OCI-LY7 (cell line): ENCODE measurements around the gene PDE5A. TPM values are rescaled to one million over a fixed set of nuclear protein-coding genes. Genes with fewer than 3 reads are reported as not detected.

Experiments used
- BruUV-seq: library from RNA; stranded (reverse); fragments of 400-500 nt; replicated peaks from 2 replicates; lab custom pipeline; 2021; lab: Mats Ljungman, UMichigan
- CTCF ChIA-PET: fragments of 300-600 bp; sonication (Branson Sonifier 250); formaldehyde crosslinking; loops from one replicate; lab custom pipeline; 2022; ENCODE audit warnings: antibody characterized with exemption; ENCODE audit not compliant: unreplicated experiment; lab: Charles Lee
- POLR2A ChIA-PET: fragments of 300-600 bp; sonication (Branson Sonifier 250); formaldehyde crosslinking; loops from one replicate; lab custom pipeline; 2022; ENCODE audit warnings: antibody characterized with exemption; lab: Charles Lee
- DNase-seq: peaks from one replicate; pipeline ENCODE4 v3.0.0-alpha.2; 2015; ENCODE audit warnings: low spot score
- H2AFZ ChIP-seq: fragments of 200-600 bp; sonication (generic), shearing (Covaris generic); 2 replicates; pipeline ENCODE4 v1.6.1; 2014; ENCODE audit warnings: mild to moderate bottlenecking, antibody characterized with exemption, low read length, moderate library complexity
- H3K27ac ChIP-seq: fragments of 200-600 bp; sonication (generic); 2 replicates; pipeline ENCODE4 v1.5.1; 2014; ENCODE audit warnings: mixed run types, low read depth, mild to moderate bottlenecking, moderate library complexity, low read length, inconsistent platforms; ENCODE audit not compliant: poor library complexity, severe bottlenecking
- H3K36me3 ChIP-seq: fragments of 200-600 bp; sonication (generic); 2 replicates; pipeline ENCODE4 v1.6.1; 2014; ENCODE audit warnings: mild to moderate bottlenecking, antibody characterized with exemption, low read length, moderate library complexity, mixed read lengths; ENCODE audit not compliant: insufficient read depth
- H3K4me1 ChIP-seq: fragments of 200-600 bp; sonication (generic); 2 replicates; pipeline ENCODE4 v1.5.1; 2014; ENCODE audit warnings: mild to moderate bottlenecking, low read length; ENCODE audit not compliant: insufficient read depth, poor library complexity, severe bottlenecking
- H3K4me2 ChIP-seq: fragments of 200-600 bp; sonication (generic); 2 replicates; pipeline ENCODE4 v1.6.1; 2014; ENCODE audit warnings: mild to moderate bottlenecking, low read length
- H3K4me3 ChIP-seq: fragments of 200-600 bp; sonication (generic); 2 replicates; pipeline ENCODE4 v1.5.1; 2014; ENCODE audit warnings: mild to moderate bottlenecking, low read depth, low read length; ENCODE audit not compliant: poor library complexity, severe bottlenecking
- H3K79me2 ChIP-seq: fragments of 200-600 bp; sonication (generic); 2 replicates; pipeline ENCODE4 v1.6.1; 2016; ENCODE audit warnings: low read depth, mild to moderate bottlenecking, low read length, moderate library complexity, mixed read lengths; ENCODE audit not compliant: insufficient read depth
- H3K9me2 ChIP-seq: fragments of 200-600 bp; sonication (generic); 2 replicates; pipeline ENCODE4 v1.6.1; 2016; ENCODE audit warnings: mild to moderate bottlenecking, low read length, mixed read lengths; ENCODE audit not compliant: insufficient read depth
- H3K9me3 ChIP-seq: fragments of 200-600 bp; sonication (generic); 2 replicates; pipeline ENCODE4 v1.6.1; 2014; ENCODE audit warnings: mild to moderate bottlenecking, mixed run types, low read length, mixed read lengths
- H4K20me1 ChIP-seq: fragments of 200-600 bp; sonication (generic); 2 replicates; pipeline ENCODE4 v1.6.1; 2014; ENCODE audit warnings: mild to moderate bottlenecking, antibody characterized with exemption, low read length, moderate library complexity, mixed read lengths; ENCODE audit not compliant: insufficient read depth
- EZH2phosphoT487 ChIP-seq: fragments of 200-600 bp; sonication (generic); IDR thresholded peaks from 2 replicates; pipeline ENCODE4 v1.6.1; 2018; ENCODE audit warnings: low read depth, borderline replicate concordance, mild to moderate bottlenecking, mixed run types, antibody characterized with exemption, low read length, moderate library complexity, mixed read lengths
- intact Hi-C: fragments of 100-400 bp; cut with micrococcal nuclease; formaldehyde crosslinking; loops from one replicate; pipeline ENCODE4 v1.10.0; 2022; ENCODE audit not compliant: unreplicated experiment
- total RNA-seq, 2 experiments: library from RNA; depleted of rRNA in 1 of 2; stranded (reverse); fragments of >200 nt in 1 of 2; shearing (Covaris generic) in 1 of 2; gene quantifications; 2 replicates each; pipeline ENCODE4 v1.2.3, GENCODE V29; 2014 to 2022
- TF ChIP-seq, protein P1 (sequence below): fragments of 200-600 bp; sonication (generic); conservative IDR thresholded peaks from 2 replicates; pipeline ENCODE4 v1.5.1; 2014; ENCODE audit warnings: mild to moderate bottlenecking, antibody characterized with exemption, low read length, moderate library complexity, mixed read lengths

Gene PDE5A
- total RNA-seq, 2 experiments from 2014 or later: 0.22 to 1.4 TPM

DNA sequence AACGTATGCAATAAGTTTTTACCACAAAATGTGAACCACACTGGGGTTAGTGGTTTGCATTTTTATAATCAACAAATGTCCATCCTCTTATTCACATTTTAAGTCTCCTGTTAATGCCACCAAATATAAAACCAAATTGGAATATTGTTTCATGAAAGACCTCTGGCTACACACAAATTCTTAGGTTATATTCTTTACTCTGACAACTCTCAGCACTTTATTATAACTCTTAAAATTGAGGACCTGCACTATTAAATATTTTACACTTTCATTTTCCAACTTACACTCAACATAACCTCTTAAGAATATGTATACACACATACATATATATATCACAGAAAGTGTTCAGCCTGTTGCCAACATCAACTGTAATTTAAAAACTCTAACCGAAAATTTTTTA, 2.8 kb downstream of the PDE5A start:
- no peak for TF ChIP-seq EZH2phosphoT487
- TF ChIP-seq, protein P1, sequence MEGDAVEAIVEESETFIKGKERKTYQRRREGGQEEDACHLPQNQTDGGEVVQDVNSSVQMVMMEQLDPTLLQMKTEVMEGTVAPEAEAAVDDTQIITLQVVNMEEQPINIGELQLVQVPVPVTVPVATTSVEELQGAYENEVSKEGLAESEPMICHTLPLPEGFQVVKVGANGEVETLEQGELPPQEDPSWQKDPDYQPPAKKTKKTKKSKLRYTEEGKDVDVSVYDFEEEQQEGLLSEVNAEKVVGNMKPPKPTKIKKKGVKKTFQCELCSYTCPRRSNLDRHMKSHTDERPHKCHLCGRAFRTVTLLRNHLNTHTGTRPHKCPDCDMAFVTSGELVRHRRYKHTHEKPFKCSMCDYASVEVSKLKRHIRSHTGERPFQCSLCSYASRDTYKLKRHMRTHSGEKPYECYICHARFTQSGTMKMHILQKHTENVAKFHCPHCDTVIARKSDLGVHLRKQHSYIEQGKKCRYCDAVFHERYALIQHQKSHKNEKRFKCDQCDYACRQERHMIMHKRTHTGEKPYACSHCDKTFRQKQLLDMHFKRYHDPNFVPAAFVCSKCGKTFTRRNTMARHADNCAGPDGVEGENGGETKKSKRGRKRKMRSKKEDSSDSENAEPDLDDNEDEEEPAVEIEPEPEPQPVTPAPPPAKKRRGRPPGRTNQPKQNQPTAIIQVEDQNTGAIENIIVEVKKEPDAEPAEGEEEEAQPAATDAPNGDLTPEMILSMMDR: no peak
- H3K79me2 ChIP-seq: no peaks in the 10 kb centered on the region
- H3K9me3 ChIP-seq: no peaks in the 10 kb centered on the region
- no peaks in the 10 kb centered on the region for H3K9me2 ChIP-seq
- ChIA-PET POLR2A (interaction anchor here (0.6 to 0.9 kb wide), 3 partner anchors 68 to 331 kb away, joined by 3 to 4 read pairs (median 3); no protein-coding TSS in a partner anchor), CTCF (interaction anchor here (1.5 kb wide), 1 partner anchor 9 kb away, joined by 4 read pairs; no protein-coding TSS in a partner anchor)
- H4K20me1 ChIP-seq: no peaks in the 10 kb centered on the region
- peaks cover 13% of the 10 kb centered on the region for H3K4me1 ChIP-seq
- no peaks in the 10 kb centered on the region for H3K36me3 ChIP-seq
- no peak overlapping the region for H3K27ac ChIP-seq
- H3K4me2 ChIP-seq: no peak overlapping the region
- H3K4me3 ChIP-seq: no peak overlapping the region
- intact Hi-C loops: loop anchor here (2.0 to 5.0 kb wide), 3 partner anchors 67 to 643 kb away; partner anchors contain the start of gene USP53
- no peak overlapping the region for H2AFZ ChIP-seq
- no peak for DNase-seq
- no TSS peak for BruUV-seq

DNA sequence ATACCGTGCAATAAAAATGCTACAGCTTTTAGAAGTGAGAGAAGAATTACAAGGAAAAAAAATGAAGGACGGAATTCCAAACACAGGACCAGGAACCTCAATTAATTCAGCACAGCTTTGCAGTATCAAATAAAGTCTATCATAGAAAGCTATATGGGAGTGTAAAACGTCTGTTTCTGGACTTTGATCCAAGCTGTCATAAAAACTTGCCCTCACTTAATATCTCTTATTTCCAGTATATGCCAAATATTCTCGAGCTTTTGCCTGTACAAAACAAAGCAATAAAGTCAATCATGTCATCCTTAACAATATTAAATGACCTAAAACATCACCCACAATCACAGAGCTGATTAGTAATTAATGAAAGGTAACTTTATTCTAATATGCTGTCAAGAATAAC, 4.2 kb downstream of the PDE5A start:
- Histone ChIP-seq H3K4me2 (no peak overlapping the region), H3K79me2 (no peaks in the 10 kb centered on the region), H4K20me1 (no peaks in the 10 kb centered on the region), H3K4me3 (no peak overlapping the region), H3K9me2 (no peaks in the 10 kb centered on the region), H3K4me1 (peaks cover 13% of the 10 kb centered on the region), H3K27ac (no peak overlapping the region), H3K9me3 (no peaks in the 10 kb centered on the region), H3K36me3 (no peaks in the 10 kb centered on the region), H2AFZ (no peak overlapping the region)
- intact Hi-C loops: loop anchor here (5.0 kb wide), 1 partner anchor 77 kb away; no protein-coding TSS in a partner anchor
- no peak for TF ChIP-seq EZH2phosphoT487
- TF ChIP-seq, protein P1: no peak
- no peak for DNase-seq
- CTCF ChIA-PET: interaction anchor here (1.1 kb wide), 1 partner anchor 131 kb away, joined by 3 read pairs; no protein-coding TSS in a partner anchor
- no TSS peak for BruUV-seq
- POLR2A ChIA-PET: interaction anchor here (0.5 to 1.5 kb wide), 4 partner anchors 17 to 777 kb away, joined by 3 to 4 read pairs (median 3); no protein-coding TSS in a partner anchor

DNA sequence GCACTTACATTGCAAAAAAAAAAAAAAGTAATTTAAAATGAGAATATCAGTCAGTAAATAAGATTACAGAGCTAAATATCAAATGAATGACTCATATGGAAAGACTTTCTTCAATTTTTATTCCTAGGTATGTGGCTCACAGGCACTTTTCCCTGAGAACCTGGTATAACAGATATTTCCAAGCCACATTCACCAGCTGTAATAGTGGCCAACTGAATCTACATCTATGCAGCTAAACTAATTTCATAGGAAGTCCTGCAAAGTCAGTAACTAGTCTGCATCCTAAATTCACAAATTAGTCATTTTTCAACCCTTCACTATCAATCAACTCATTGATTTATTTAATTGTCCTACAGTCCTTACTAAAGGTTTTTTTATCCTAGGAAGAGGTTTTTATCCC, 5.6 kb downstream of the PDE5A start:
- ChIA-PET POLR2A (interaction anchor here (0.7 to 1.2 kb wide), 4 partner anchors 50 to 657 kb away, joined by 3 to 11 read pairs (median 4); no protein-coding TSS in a partner anchor), CTCF (no interaction called here)
- intact Hi-C loops: loop anchor here (5.0 kb wide), 1 partner anchor 76 kb away; no protein-coding TSS in a partner anchor
- no peak overlapping the region for H2AFZ ChIP-seq
- DNase-seq: no peak
- no peaks in the 10 kb centered on the region for H3K79me2 ChIP-seq
- peaks cover 7% of the 10 kb centered on the region for H3K4me1 ChIP-seq
- H3K27ac ChIP-seq: no peak overlapping the region
- H3K36me3 ChIP-seq: no peaks in the 10 kb centered on the region
- TF ChIP-seq EZH2phosphoT487: no peak
- TF ChIP-seq, protein P1: no peak
- H3K9me2 ChIP-seq: no peaks in the 10 kb centered on the region
- BruUV-seq: no TSS peak
- H4K20me1 ChIP-seq: no peaks in the 10 kb centered on the region
- H3K9me3 ChIP-seq: no peaks in the 10 kb centered on the region
- no peak overlapping the region for H3K4me2 ChIP-seq
- no peak overlapping the region for H3K4me3 ChIP-seq
